Astrocyte (in vitro differentiated cells and primary cell): ENCODE results near the gene EXOSC9. TPM values are rescaled to one million over a fixed set of nuclear protein-coding genes. Genes with fewer than 3 reads are reported as not detected.

Source experiments
- DNase-seq: peaks from one replicate; pipeline ENCODE4 v3.0.0-alpha.2; 2010; ENCODE audit warnings: low read depth
- FAIRE-seq: peaks from 2 replicates; lab custom pipeline; 2011; peaks lifted over from hg19 to GRCh38; lab: Jason Lieb, UNC
- H2AFZ ChIP-seq: 2 replicates; pipeline ENCODE4 v1.6.0; 2012; ENCODE audit warnings: low read depth, low read length, inconsistent platforms
- H3K27ac ChIP-seq: 2 replicates; pipeline ENCODE4 v1.5.1; 2011; ENCODE audit warnings: low read depth, low read length, inconsistent platforms
- H3K27me3 ChIP-seq: 2 replicates; pipeline ENCODE4 v1.6.0; 2011; ENCODE audit warnings: low read length, inconsistent platforms; ENCODE audit not compliant: insufficient read depth
- H3K36me3 ChIP-seq: 2 replicates; pipeline ENCODE4 v1.5.1; 2011; ENCODE audit warnings: low read length, inconsistent platforms; ENCODE audit not compliant: insufficient read depth
- H3K4me1 ChIP-seq: 2 replicates; pipeline ENCODE4 v1.5.1; 2011; ENCODE audit warnings: low read length, inconsistent platforms; ENCODE audit not compliant: insufficient read depth
- H3K4me2 ChIP-seq: 2 replicates; pipeline ENCODE4 v1.6.0; 2012; ENCODE audit warnings: low read length, inconsistent platforms
- H3K4me3 ChIP-seq: 2 replicates; pipeline ENCODE4 v1.5.1; 2011; ENCODE audit warnings: low read depth, mild to moderate bottlenecking, low read length, inconsistent platforms; ENCODE audit not compliant: insufficient read depth
- H3K79me2 ChIP-seq: 2 replicates; pipeline ENCODE4 v1.6.0; 2012; ENCODE audit warnings: mild to moderate bottlenecking, low read length, inconsistent platforms; ENCODE audit not compliant: insufficient read depth
- H3K9ac ChIP-seq: 2 replicates; pipeline ENCODE4 v1.6.0; 2012; ENCODE audit warnings: mild to moderate bottlenecking, low read length, inconsistent platforms
- H3K9me3 ChIP-seq: 2 replicates; pipeline ENCODE4 v1.5.1; 2012; ENCODE audit warnings: low read depth, mild to moderate bottlenecking, low read length, inconsistent platforms; ENCODE audit not compliant: insufficient read depth
- H4K20me1 ChIP-seq: 2 replicates; pipeline ENCODE4 v1.6.0; 2012; ENCODE audit warnings: low read length, inconsistent platforms; ENCODE audit not compliant: insufficient read depth
- H3K27ac Mint-ChIP-seq: one replicate; pipeline ENCODE4 v1.8.0; 2021; ENCODE audit warnings: mild to moderate bottlenecking, mixed read lengths; ENCODE audit not compliant: unreplicated experiment
- H3K27me3 Mint-ChIP-seq: one replicate; pipeline ENCODE4 v1.8.0; 2021; ENCODE audit warnings: low read depth, mixed read lengths; ENCODE audit not compliant: unreplicated experiment
- H3K36me3 Mint-ChIP-seq: one replicate; pipeline ENCODE4 v1.8.0; 2021; ENCODE audit warnings: low read depth, mixed read lengths; ENCODE audit not compliant: unreplicated experiment
- H3K4me1 Mint-ChIP-seq: one replicate; pipeline ENCODE4 v1.8.0; 2021; ENCODE audit warnings: low read depth, mixed read lengths; ENCODE audit not compliant: unreplicated experiment
- H3K4me3 Mint-ChIP-seq: one replicate; pipeline ENCODE4 v1.8.0; 2021; ENCODE audit warnings: mild to moderate bottlenecking, moderate library complexity, mixed read lengths; ENCODE audit not compliant: unreplicated experiment
- H3K9me3 Mint-ChIP-seq: one replicate; pipeline ENCODE4 v1.8.0; 2021; ENCODE audit warnings: mild to moderate bottlenecking, mixed read lengths; ENCODE audit not compliant: unreplicated experiment
- CTCF ChIP-seq: IDR thresholded peaks from 2 replicates; pipeline ENCODE4 v1.5.1; 2011; ENCODE audit warnings: low read depth, mild to moderate bottlenecking, inconsistent platforms, low read length, moderate library complexity; ENCODE audit not compliant: insufficient read depth
- EZH2 ChIP-seq: IDR thresholded peaks from 2 replicates; pipeline ENCODE4 v1.6.1; 2012; ENCODE audit warnings: mild to moderate bottlenecking, low read length, inconsistent platforms; ENCODE audit not compliant: insufficient read depth
- total RNA-seq: library from RNA; stranded (reverse); gene quantifications from 2 replicates; pipeline ENCODE4 v1.2.1, GENCODE V29; 2021

EXOSC9 gene
- total RNA-seq, 1 donor from 2014 or later = 18.3 TPM

DNA sequence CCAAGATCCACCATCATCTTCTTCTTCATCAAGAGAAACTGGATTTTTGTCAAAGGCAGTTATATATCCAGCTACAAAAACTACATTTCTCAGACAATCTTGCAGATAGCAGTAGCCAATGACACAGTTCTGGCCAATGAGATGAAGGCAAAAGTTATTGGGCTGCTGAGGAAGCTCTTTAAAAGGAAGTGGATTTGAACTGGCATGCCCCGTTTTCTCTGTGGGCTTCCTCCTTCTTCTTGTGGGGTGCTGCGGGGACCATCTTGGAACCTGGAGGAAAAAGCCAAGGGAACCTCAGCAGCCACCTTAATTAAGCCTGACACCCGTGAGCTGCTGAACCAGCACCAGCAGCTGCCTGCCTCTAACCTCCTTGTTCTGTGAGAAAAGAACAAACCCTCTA, 40.9 kb upstream of the EXOSC9 start:
- FAIRE-seq (no peak), DNase-seq (no peak)
- Histone ChIP-seq H3K27me3 (peaks cover 14% of the 10 kb centered on the region), H3K4me3 (no peak overlapping the region), H3K36me3 (no peaks in the 10 kb centered on the region), H3K4me2 (no peak overlapping the region), H3K79me2 (no peaks in the 10 kb centered on the region), H2AFZ (no peak overlapping the region), H4K20me1 (no peaks in the 10 kb centered on the region), H3K9me3 (no peaks in the 10 kb centered on the region), H3K9ac (no peak overlapping the region), H3K4me1 (no peaks in the 10 kb centered on the region), H3K27ac (no peak overlapping the region)
- Mint-ChIP-seq H3K27me3 (peaks cover 46% of the 10 kb centered on the region), H3K4me1 (no peaks in the 10 kb centered on the region), H3K27ac (no peak overlapping the region), H3K36me3 (no peaks in the 10 kb centered on the region), H3K4me3 (no peak overlapping the region), H3K9me3 (no peaks in the 10 kb centered on the region)
- TF ChIP-seq EZH2 (no peak), CTCF (no peak)

DNA sequence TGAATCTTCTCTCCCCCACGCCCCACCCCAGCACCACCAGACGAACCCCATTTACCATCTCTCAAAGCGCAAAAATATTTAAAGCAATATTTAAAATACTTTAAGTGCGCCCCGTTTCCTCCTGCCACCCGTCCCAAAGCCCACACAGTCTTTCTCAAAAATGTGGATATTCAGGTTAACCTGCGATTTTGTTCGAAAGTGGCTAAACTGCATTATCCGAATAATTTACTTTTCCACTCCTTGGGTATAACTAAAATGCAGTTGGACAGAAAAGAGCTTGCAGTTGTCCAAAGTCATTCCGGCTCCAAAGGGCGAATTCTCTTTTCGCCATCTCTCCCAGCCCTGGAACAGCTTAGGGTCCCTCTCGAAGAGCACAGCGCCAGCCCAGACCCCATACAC, 36.8 kb upstream of the EXOSC9 start:
- no peak for DNase-seq
- Histone ChIP-seq H3K36me3 (no peaks in the 10 kb centered on the region), H4K20me1 (no peaks in the 10 kb centered on the region), H3K9me3 (no peaks in the 10 kb centered on the region), H3K9ac (peak overlapping the region; percentile 50), H2AFZ (peak overlapping the region; percentile 85), H3K79me2 (no peaks in the 10 kb centered on the region), H3K4me1 (no peaks in the 10 kb centered on the region), H3K27ac (no peak overlapping the region), H3K4me3 (peak overlapping the region; percentile 63), H3K27me3 (peaks cover 19% of the 10 kb centered on the region), H3K4me2 (peak overlapping the region; percentile 93)
- H3K9me3 Mint-ChIP-seq = no peaks in the 10 kb centered on the region
- H3K36me3 Mint-ChIP-seq = no peaks in the 10 kb centered on the region
- peaks cover 77% of the 10 kb centered on the region for H3K27me3 Mint-ChIP-seq
- no peak overlapping the region for H3K27ac Mint-ChIP-seq
- no peaks in the 10 kb centered on the region for H3K4me1 Mint-ChIP-seq
- peak; percentile 24 for TF ChIP-seq EZH2
- TF ChIP-seq CTCF = no peak
- FAIRE-seq = no peak
- peak overlapping the region; percentile 78 for H3K4me3 Mint-ChIP-seq

DNA sequence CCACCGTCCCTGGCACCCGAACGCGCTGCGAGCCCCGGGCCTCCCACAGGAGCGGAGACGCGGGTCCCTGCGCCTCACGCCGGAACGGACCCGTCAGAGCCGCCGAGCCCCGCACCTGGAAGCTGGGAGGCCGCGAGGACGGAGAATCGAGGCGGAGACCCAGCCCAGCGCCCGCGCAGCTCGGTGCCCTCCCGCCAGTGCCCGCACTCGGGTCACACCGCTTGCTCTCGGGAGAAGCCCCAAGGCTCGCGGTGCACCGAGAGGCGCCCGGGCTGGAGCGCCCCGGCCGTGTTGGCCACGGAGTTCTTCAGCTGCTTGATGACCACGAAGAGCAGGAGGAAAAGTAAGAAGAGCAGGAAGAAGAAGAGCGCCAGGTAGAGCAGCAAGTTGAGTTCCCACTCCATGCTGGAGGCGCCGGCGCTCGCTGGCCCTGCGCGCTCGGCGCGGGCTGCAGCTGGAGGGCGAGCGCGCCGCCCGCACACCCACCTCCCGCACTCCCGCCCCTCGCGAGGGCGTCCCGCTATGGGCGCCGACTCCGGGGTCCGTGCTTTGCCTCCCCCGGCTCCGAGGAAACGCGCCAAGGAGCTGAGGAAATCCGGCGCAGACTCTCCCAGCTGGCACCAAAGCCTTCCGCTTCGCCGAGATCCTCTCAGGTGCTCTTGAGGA, 36.3 kb upstream of the EXOSC9 start, which contains the start of gene SMIM43:
TSS of gene SMIM43 (minus strand) at position 463 of the 666 bp plus-strand sequence. CDS start at position 404, 59 bp downstream.
- Mint-ChIP-seq H3K27ac (no peak within 1 kb of the TSS), H3K9me3 (no peaks in the 10 kb centered on the region), H3K36me3 (no peaks in the 10 kb centered on the region), H3K4me3 (peak within 1 kb of the TSS; percentile 83), H3K27me3 (peaks cover 77% of the 10 kb centered on the region), H3K4me1 (no peaks in the 10 kb centered on the region)
- no peaks in the 10 kb centered on the region for H3K36me3 ChIP-seq
- peak within 1 kb of the TSS; percentile 50 for H3K9ac ChIP-seq
- H3K9me3 ChIP-seq = no peaks in the 10 kb centered on the region
- no peak for DNase-seq
- no peaks in the 10 kb centered on the region for H3K79me2 ChIP-seq
- FAIRE-seq = no peak
- no peaks in the 10 kb centered on the region for H3K4me1 ChIP-seq
- no peak for TF ChIP-seq CTCF
- peak; percentile 12 for TF ChIP-seq EZH2
- peak within 1 kb of the TSS; percentile 63 for H3K4me3 ChIP-seq
- peak within 1 kb of the TSS; percentile 93 for H3K4me2 ChIP-seq
- no peaks in the 10 kb centered on the region for H4K20me1 ChIP-seq
- H3K27ac ChIP-seq = no peak within 1 kb of the TSS
- peaks cover 19% of the 10 kb centered on the region for H3K27me3 ChIP-seq
- peak within 1 kb of the TSS; percentile 85 for H2AFZ ChIP-seq
